ENCODE data around the gene TRIM36. TPM values are rescaled to one million over a fixed set of nuclear protein-coding genes. Genes with fewer than 3 reads are reported as not detected.

Gene TRIM36
- total RNA-seq, 2 experiments from 2014 or later: 0.18 to 0.72 TPM

DNA sequence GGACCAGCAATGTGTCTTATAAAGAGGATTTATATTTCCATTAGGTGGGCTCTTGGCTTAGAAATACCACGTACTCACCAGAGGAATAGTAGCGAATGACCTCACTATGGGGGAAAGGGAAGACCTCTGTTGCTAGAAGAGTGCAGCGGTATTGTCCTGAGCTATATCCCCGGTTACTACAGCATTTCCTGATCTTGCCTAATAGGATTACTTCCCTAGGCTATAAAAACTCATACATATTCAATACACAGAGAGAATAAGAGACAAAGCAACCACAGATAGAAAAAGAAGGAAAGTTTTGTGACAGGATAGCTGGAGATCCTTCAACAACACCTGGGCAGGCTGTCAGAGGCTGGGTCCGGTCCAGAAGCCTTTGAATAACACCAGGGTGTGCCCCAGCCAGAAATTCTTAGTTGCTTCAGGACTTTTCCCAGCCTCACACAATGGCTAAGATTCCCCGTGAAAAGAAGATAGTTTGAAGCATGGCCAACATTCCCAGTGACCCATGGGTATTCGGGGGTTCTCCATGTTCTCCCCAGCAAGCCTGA is 85.4 kb downstream of the TRIM36 start:
- DNase-seq: no peak
- no peak overlapping the region for H3K4me3 Mint-ChIP-seq
- ChIA-PET CTCF (interaction anchor here (1.5 to 2.0 kb wide), 2 partner anchors 14 kb away, joined by 5 to 7 read pairs; no protein-coding TSS in a partner anchor), POLR2A (no interaction called here)
- no peak for ATAC-seq
- no peaks in the 10 kb centered on the region for H3K36me3 Mint-ChIP-seq (ENCODE audit: low read depth)
- H3K27me3 Mint-ChIP-seq: peaks cover 26% of the 10 kb centered on the region
- TF ChIP-seq, protein P1, sequence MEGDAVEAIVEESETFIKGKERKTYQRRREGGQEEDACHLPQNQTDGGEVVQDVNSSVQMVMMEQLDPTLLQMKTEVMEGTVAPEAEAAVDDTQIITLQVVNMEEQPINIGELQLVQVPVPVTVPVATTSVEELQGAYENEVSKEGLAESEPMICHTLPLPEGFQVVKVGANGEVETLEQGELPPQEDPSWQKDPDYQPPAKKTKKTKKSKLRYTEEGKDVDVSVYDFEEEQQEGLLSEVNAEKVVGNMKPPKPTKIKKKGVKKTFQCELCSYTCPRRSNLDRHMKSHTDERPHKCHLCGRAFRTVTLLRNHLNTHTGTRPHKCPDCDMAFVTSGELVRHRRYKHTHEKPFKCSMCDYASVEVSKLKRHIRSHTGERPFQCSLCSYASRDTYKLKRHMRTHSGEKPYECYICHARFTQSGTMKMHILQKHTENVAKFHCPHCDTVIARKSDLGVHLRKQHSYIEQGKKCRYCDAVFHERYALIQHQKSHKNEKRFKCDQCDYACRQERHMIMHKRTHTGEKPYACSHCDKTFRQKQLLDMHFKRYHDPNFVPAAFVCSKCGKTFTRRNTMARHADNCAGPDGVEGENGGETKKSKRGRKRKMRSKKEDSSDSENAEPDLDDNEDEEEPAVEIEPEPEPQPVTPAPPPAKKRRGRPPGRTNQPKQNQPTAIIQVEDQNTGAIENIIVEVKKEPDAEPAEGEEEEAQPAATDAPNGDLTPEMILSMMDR (IDR thresholded peaks at IDR 0.05): no peak
- no peak overlapping the region for H3K27ac Mint-ChIP-seq
- intact Hi-C loops (cut with micrococcal nuclease): no loop called here
- no peaks in the 10 kb centered on the region for H3K4me1 Mint-ChIP-seq (ENCODE audit: low read depth)
- no peaks in the 10 kb centered on the region for H3K9me3 Mint-ChIP-seq

DNA sequence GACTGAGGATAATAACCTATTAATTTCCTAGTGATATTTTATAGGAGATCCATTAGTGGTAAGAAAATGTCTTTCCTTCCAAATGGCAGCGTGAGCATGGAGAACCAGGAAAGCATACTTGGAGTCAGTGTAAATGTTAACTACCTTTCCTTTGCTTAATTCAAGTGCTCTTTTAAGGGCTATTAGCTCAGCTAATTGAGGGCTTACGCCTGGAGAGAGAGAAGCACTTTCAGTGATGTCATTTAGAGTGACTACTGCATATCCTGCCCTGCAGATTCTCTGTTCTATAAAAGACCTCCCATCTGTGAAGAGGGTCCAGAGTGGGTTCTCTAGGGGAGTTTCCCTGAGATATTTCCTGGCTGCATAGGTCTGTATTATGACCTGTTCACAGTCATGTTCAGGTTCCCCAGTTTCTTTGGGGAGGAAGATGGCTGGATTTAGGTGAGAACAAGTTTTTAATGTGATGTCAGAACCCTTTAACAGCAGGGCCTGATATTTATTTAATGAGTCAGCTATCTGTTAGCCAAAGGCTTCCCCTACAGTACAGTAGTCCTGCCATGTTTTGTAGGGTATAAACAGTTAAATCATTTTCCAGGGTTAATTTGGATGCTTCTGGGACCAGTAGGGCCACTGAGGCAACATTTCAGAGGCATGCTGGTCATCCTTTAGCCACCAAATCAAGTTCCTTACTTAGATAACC is 89.6 kb downstream of the TRIM36 start:
- Mint-ChIP-seq H3K4me1 (ENCODE audit: low read depth) (no peaks in the 10 kb centered on the region), H3K27me3 (peaks cover 13% of the 10 kb centered on the region), H3K36me3 (ENCODE audit: low read depth) (no peaks in the 10 kb centered on the region), H3K9me3 (no peaks in the 10 kb centered on the region), H3K4me3 (no peak overlapping the region), H3K27ac (no peak overlapping the region)
- ChIA-PET POLR2A (no interaction called here), CTCF (interaction anchor here (1.5 kb wide), 1 partner anchor 21 kb away, joined by 3 read pairs; no protein-coding TSS in a partner anchor)
- intact Hi-C loops (cut with micrococcal nuclease): no loop called here
- TF ChIP-seq, protein P1 (IDR thresholded peaks at IDR 0.05): no peak
- DNase-seq: no peak
- no peak for ATAC-seq

Other genes with a start within 250 kb of the TRIM36 start
- 10 to 100 TPM; 37.7 to 38.3 TPM for gene PGGT1B, start 93.0 kb upstream of the TRIM36 start, total RNA-seq
- gene CCDC112, start 126.7 kb upstream of the TRIM36 start, total RNA-seq: 1 to 10 TPM; 1.5 to 2.4 TPM